Measurements from ENCODE around the gene TLR6.

The TLR6 gene

GRCh38 chr4:38865445-38865844, 8.8 kb upstream of the TLR6 start:
- TF ChIP-seq, protein P1, sequence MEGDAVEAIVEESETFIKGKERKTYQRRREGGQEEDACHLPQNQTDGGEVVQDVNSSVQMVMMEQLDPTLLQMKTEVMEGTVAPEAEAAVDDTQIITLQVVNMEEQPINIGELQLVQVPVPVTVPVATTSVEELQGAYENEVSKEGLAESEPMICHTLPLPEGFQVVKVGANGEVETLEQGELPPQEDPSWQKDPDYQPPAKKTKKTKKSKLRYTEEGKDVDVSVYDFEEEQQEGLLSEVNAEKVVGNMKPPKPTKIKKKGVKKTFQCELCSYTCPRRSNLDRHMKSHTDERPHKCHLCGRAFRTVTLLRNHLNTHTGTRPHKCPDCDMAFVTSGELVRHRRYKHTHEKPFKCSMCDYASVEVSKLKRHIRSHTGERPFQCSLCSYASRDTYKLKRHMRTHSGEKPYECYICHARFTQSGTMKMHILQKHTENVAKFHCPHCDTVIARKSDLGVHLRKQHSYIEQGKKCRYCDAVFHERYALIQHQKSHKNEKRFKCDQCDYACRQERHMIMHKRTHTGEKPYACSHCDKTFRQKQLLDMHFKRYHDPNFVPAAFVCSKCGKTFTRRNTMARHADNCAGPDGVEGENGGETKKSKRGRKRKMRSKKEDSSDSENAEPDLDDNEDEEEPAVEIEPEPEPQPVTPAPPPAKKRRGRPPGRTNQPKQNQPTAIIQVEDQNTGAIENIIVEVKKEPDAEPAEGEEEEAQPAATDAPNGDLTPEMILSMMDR (IDR thresholded peaks at IDR 0.05; ENCODE audit: low read depth, low read length): no peak
- H3K36me3 ChIP-seq: no peaks in the 10 kb centered on the region; the same call in 1 of the 2 replicates
- H3K4me3 ChIP-seq (ENCODE audit: low read depth, low read length): no peak overlapping the region
- H3K27ac ChIP-seq: no peak overlapping the region
- H3K9me3 ChIP-seq (ENCODE audit: severe bottlenecking): no peaks in the 10 kb centered on the region
- DNase-seq: no peak
- H3K27me3 ChIP-seq (ENCODE audit: insufficient read depth, low read depth, severe bottlenecking): no peaks in the 10 kb centered on the region

- Histone ChIP-seq H3K4me3 (ENCODE audit: low read depth, low read length) (no peak overlapping the region), H3K9me3 (ENCODE audit: severe bottlenecking) (no peaks in the 10 kb centered on the region), H3K27me3 (ENCODE audit: insufficient read depth, low read depth, severe bottlenecking) (no peaks in the 10 kb centered on the region), H3K27ac (no peak overlapping the region), H3K36me3 (no peaks in the 10 kb centered on the region)
- no peak for DNase-seq
- TF ChIP-seq, protein P1 (IDR thresholded peaks at IDR 0.05; ENCODE audit: low read depth, low read length): no peak
These were observed 5.2 kb upstream of the TLR6 start for GRCh38 chr4:38861791-38862190.

DNA sequence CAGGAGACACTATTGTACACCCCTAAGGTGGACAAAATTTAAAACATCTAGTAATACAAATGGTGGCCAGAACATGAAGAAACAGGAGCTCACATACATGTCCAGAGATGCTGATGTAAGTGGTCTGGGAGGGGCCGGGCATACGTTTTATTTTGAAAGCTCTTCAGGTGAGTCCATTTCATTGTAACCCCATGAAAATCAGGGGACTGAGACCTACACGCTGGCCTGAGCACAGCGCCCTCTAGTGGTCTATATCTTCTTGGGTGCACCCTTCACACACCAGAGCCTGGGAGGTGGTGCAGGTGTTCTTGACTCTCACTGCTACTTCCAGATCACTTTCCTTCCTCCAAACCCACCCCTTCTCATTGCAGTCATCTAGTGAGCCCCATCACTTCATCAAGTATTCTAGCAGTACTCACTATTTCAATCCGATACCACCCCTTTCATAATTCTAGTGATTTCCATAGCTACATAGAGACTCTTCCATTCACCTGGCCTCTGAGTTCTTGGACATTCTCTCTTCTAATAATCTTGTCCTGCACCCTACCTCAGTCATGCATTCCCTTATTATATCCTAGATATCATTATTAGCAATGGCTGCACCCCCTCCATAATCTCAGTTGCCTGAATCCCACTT, 4.3 kb upstream of the TLR6 start:
- Histone ChIP-seq H3K36me3 (no peaks in the 10 kb centered on the region), H3K27me3 (ENCODE audit: insufficient read depth, low read depth, severe bottlenecking) (no peaks in the 10 kb centered on the region), H3K27ac (no peak overlapping the region), H3K9me3 (ENCODE audit: severe bottlenecking) (no peaks in the 10 kb centered on the region), H3K4me3 (ENCODE audit: low read depth, low read length) (no peak overlapping the region)
- TF ChIP-seq, protein P1 (IDR thresholded peaks at IDR 0.05; ENCODE audit: low read depth, low read length): peak; percentile 95
- DNase-seq: peak; percentile 79

GRCh38 chr4:38859501-38859900, 2.9 kb upstream of the TLR6 start:
- no peaks in the 10 kb centered on the region for H3K9me3 ChIP-seq (ENCODE audit: severe bottlenecking)
- TF ChIP-seq, protein P1 (IDR thresholded peaks at IDR 0.05; ENCODE audit: low read depth, low read length): no peak
- DNase-seq: no peak
- no peaks in the 10 kb centered on the region for H3K36me3 ChIP-seq
- H3K27me3 ChIP-seq (ENCODE audit: insufficient read depth, low read depth, severe bottlenecking): no peaks in the 10 kb centered on the region
- H3K4me3 ChIP-seq (ENCODE audit: low read depth, low read length): no peak overlapping the region
- H3K27ac ChIP-seq: no peak overlapping the region

DNA sequence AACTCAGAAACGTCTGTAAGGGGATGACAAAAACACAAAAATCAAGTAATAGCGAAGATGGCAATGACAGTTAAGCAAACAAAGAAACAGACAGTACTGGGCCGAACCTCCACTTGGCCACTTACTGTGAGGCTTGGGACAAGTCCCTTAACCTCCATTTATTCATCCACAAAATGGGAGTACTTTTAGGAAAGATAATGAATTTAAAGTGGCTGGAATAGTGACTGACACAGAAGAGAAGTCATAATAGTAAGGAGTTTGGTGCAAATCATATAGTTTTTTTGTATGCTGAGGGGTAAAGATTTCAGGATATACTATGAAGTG, 1.4 kb upstream of the TLR6 start:
- Histone ChIP-seq H3K36me3 (no peaks in the 10 kb centered on the region), H3K27ac (no peak overlapping the region), H3K9me3 (ENCODE audit: severe bottlenecking) (no peaks in the 10 kb centered on the region), H3K27me3 (ENCODE audit: insufficient read depth, low read depth, severe bottlenecking) (no peaks in the 10 kb centered on the region), H3K4me3 (ENCODE audit: low read depth, low read length) (no peak overlapping the region)
- no peak for DNase-seq
- TF ChIP-seq, protein P1 (IDR thresholded peaks at IDR 0.05; ENCODE audit: low read depth, low read length): no peak
